Myometrial cell (primary cell): ENCODE data around the gene SYMPK. TPM values are rescaled to one million over a fixed set of nuclear protein-coding genes. Genes with fewer than 3 reads are reported as not detected.

Experiments
- total RNA-seq: library from RNA; depleted of rRNA; stranded (reverse); fragments of >200 nt; gene quantifications from 2 replicates; pipeline ENCODE4 v1.2.3, GENCODE V29; 2015

Gene SYMPK
- 33.5 and 40.6 TPM in 2 replicates for total RNA-seq

GRCh38 chr19:45862564-45863334, at the start of gene SYMPK:
TSS of gene SYMPK (minus strand) at chr19:45863147. CDS start at chr19:45854495, 8,652 bp downstream.

GRCh38 chr19:45901912-45902650, 39.1 kb upstream of the SYMPK start, which contains the start of gene MYPOP:
TSS of gene MYPOP (minus strand) at chr19:45902613. CDS start at chr19:45901773, 840 bp downstream.

GRCh38 chr19:45885556-45886426, 22.8 kb upstream of the SYMPK start, which contains the start of gene IRF2BP1:
TSS of gene IRF2BP1 (minus strand) at chr19:45886141. CDS start at chr19:45885774, 367 bp downstream.

GRCh38 chr19:45863840-45864628, 1.1 kb upstream of the SYMPK start, which contains the start of gene FOXA3:
TSS of gene FOXA3 (plus strand) at chr19:45864326. CDS start at chr19:45864457, 131 bp downstream.

GRCh38 chr19:45814851-45815480, 48.0 kb downstream of the SYMPK start, which contains the start of gene RSPH6A:
TSS of gene RSPH6A (minus strand) at chr19:45815308. CDS start at chr19:45815176, 132 bp downstream.

GRCh38 chr19:45792470-45793177, 70.3 kb downstream of the SYMPK start, which contains the start of gene DMWD:
TSS of gene DMWD (minus strand) at chr19:45792845. CDS start at chr19:45792756, 89 bp downstream.

GRCh38 chr19:45782162-45782691, 80.7 kb downstream of the SYMPK start, which contains the start of gene DMPK:
TSS of gene DMPK (minus strand) at chr19:45782490. CDS start at chr19:45782352, 138 bp downstream.

GRCh38 chr19:45768984-45769782, 93.8 kb downstream of the SYMPK start, which contains the start of gene SIX5:
TSS of gene SIX5 (minus strand) at chr19:45769252. CDS start at chr19:45768844, 408 bp downstream.

Other genes with a start within 250 kb of the SYMPK start
- 43.2 and 45.6 TPM in 2 replicates for gene EML2, start 223.8 kb downstream of the SYMPK start, total RNA-seq
- gene GIPR, start 194.9 kb downstream of the SYMPK start, total RNA-seq: 0.18 TPM in 1 of 2 replicates, not detected in the other
- 306 and 318 TPM in 2 replicates for gene SNRPD2, start 171.2 kb downstream of the SYMPK start, total RNA-seq
- 29.2 and 49.6 TPM in 2 replicates for gene QPCTL, start 170.5 kb downstream of the SYMPK start, total RNA-seq
- gene FBXO46, start 132.3 kb downstream of the SYMPK start, total RNA-seq: 8.7 and 8.9 TPM in 2 replicates
- not detected in 2 replicates for gene MEIOSIN, start 129.7 kb downstream of the SYMPK start, total RNA-seq
- gene SIX5, start 93.9 kb downstream of the SYMPK start, total RNA-seq: 16.1 and 21.0 TPM in 2 replicates
- 17.6 and 23.9 TPM in 2 replicates for gene DMPK, start 80.7 kb downstream of the SYMPK start, total RNA-seq
- 30.8 and 31.1 TPM in 2 replicates for gene DMWD, start 70.3 kb downstream of the SYMPK start, total RNA-seq
- gene RSPH6A, start 47.8 kb downstream of the SYMPK start, total RNA-seq: not detected in 2 replicates
- gene FOXA3, start 1.2 kb upstream of the SYMPK start, total RNA-seq: not detected in 2 replicates
- gene IRF2BP1, start 23.0 kb upstream of the SYMPK start, total RNA-seq: 21.1 and 32.6 TPM in 2 replicates
- gene MYPOP, start 39.5 kb upstream of the SYMPK start, total RNA-seq: 0.53 and 3.5 TPM in 2 replicates
- not detected in 2 replicates for gene NANOS2, start 51.6 kb upstream of the SYMPK start, total RNA-seq
- not detected in 2 replicates for gene NOVA2, start 110.7 kb upstream of the SYMPK start, total RNA-seq
- 11.2 and 12.9 TPM in 2 replicates for gene CCDC61, start 132.3 kb upstream of the SYMPK start, total RNA-seq
- not detected in 2 replicates for gene PGLYRP1, start 159.9 kb upstream of the SYMPK start, total RNA-seq
- gene IGFL4, start 177.9 kb upstream of the SYMPK start, total RNA-seq: not detected in 2 replicates